ENCODE results near the gene PMF1. TPM values are rescaled to one million over a fixed set of nuclear protein-coding genes. Genes with fewer than 3 reads are reported as not detected.

The PMF1 gene
- total and polyA plus RNA-seq, 2 experiments from 2014 or later: 44.4 to 47.7 TPM

DNA sequence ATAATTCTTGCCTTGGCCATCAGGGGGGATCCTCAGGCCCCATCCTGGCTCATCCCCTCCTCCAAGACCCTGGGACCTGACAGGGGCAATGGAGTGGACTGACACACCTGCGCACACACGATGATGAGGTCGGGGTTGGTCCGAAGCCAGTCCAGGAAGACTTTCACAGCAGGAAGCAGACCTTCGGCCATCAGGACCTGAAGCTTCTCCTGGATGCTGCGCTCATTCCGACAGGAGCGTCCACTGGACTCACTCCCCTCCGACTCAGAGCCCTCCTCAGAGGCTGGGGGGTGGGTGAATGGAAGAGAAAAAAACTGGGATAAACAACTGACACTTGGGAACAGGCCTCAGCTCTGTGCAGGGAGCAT lies 50.5 kb downstream of the PMF1 start:
- in situ Hi-C loops (cut with MboI): no loop called here
- Histone ChIP-seq H4K20me1 (ENCODE audit: insufficient read depth) (no peaks in the 10 kb centered on the region), H3F3A (ENCODE audit: insufficient read depth) (peaks cover 44% of the 10 kb centered on the region), H2AFZ (no peak overlapping the region), H3K9ac (0 out of 2 replicates have a peak overlapping the region, but pooled peaks have one; percentile 5), H3K27me3 (replicated peaks; ENCODE audit: insufficient read depth) (no peaks in the 10 kb centered on the region), H3K4me3 (no peak overlapping the region), H3K9me2 (ENCODE audit: insufficient read depth) (no peaks in the 10 kb centered on the region), H3K9me3 (ENCODE audit: low read depth) (no peaks in the 10 kb centered on the region), H3K4me1 (ENCODE audit: insufficient read depth) (peaks cover 18% of the 10 kb centered on the region), H3K27ac (peak overlapping the region; percentile 86), H3K4me2 (ENCODE audit: unreplicated experiment) (peak overlapping the region; percentile 29), H3K36me3 (ENCODE audit: low read depth) (peaks cover 49% of the 10 kb centered on the region), H3K79me2 (ENCODE audit: insufficient read depth) (peaks cover 7% of the 10 kb centered on the region; the same call in 1 of the 2 replicates)
- TF ChIP-seq EZH2 (IDR thresholded peaks at IDR 0.05; ENCODE audit: insufficient read depth, poor library complexity, severe bottlenecking): no peak
- TF ChIP-seq EZH2phosphoT487 (IDR thresholded peaks at IDR 0.05; ENCODE audit: insufficient read depth, low read depth): no peak
- WGBS, 2 experiments (ENCODE audit: low coverage in 1 of 2, low lambda C conversion rate in 2 of 2, missing lambda C conversion rate in 2 of 2): 93 to 96% methylated on average over 9 of the region's 9 CpGs
- no peak for DNase-seq

DNA sequence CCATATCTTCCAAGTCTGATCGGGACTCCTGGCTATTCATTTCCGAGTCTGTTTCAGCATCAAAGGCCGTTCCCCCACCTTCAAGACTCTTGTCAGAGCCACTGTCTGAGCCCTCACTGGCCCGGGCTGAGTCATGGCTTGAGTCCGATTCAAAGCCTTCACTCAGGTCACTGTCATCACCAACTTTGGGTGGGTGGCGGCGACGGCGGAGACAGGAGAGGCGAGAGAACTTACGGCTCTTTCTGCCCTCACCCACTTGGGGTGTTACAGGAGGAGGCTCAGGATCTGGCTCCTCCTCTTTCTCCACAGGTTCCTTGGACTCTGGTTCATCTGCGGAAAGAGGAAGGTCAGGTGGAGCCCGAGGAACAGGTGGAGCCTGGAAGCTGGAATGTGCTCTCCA lies 53.2 kb downstream of the PMF1 start:
- no peaks in the 10 kb centered on the region for H3K9me2 ChIP-seq (ENCODE audit: insufficient read depth)

DNA sequence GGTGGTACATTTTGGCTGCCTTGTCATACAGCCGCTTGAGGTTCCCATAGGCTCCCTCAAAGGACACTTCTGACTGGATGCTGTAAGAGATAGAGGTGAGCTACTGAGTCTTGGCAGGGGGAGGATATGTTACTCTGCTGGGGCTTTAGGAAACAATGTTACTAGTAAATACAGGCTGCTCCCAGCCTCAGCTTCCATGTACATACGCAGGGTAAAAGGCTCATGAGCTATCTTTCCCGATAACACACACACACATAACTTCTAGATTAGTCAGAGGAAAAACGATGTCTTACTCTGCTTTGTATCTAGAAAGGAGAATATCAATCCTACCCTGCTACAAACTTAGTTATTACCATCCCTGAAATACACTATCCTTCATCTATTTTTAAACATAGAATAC lies 55.5 kb downstream of the PMF1 start:
- peaks cover 30% of the 10 kb centered on the region for H3F3A ChIP-seq (ENCODE audit: insufficient read depth)
- 69 to 78% methylated on average over 4 of the region's 4 CpGs for WGBS, 2 experiments (ENCODE audit: low coverage in 1 of 2, low lambda C conversion rate in 2 of 2, missing lambda C conversion rate in 2 of 2)
- H3K36me3 ChIP-seq (ENCODE audit: low read depth): peaks cover 46% of the 10 kb centered on the region
- peaks cover 5% of the 10 kb centered on the region for H3K4me1 ChIP-seq (ENCODE audit: insufficient read depth)
- no peak overlapping the region for H2AFZ ChIP-seq
- H3K79me2 ChIP-seq (ENCODE audit: insufficient read depth): no peaks in the 10 kb centered on the region
- in situ Hi-C loops (cut with MboI): no loop called here
- no peaks in the 10 kb centered on the region for H3K9me3 ChIP-seq (ENCODE audit: low read depth)
- H3K9me2 ChIP-seq (ENCODE audit: insufficient read depth): no peaks in the 10 kb centered on the region
- H3K27me3 ChIP-seq (replicated peaks; ENCODE audit: insufficient read depth): no peaks in the 10 kb centered on the region
- H3K9ac ChIP-seq: no peak overlapping the region; the same call in 1 of the 2 replicates
- H3K27ac ChIP-seq: no peak overlapping the region
- no peak overlapping the region for H3K4me2 ChIP-seq (ENCODE audit: unreplicated experiment)
- no peak for DNase-seq
- no peaks in the 10 kb centered on the region for H4K20me1 ChIP-seq (ENCODE audit: insufficient read depth)
- no peak overlapping the region for H3K4me3 ChIP-seq
- TF ChIP-seq EZH2phosphoT487 (IDR thresholded peaks at IDR 0.05; ENCODE audit: insufficient read depth, low read depth) (no peak), EZH2 (IDR thresholded peaks at IDR 0.05; ENCODE audit: insufficient read depth, poor library complexity, severe bottlenecking) (no peak)

More for the DNA sequence above, 53.2 kb downstream of the PMF1 start:
- in situ Hi-C loops (cut with MboI): no loop called here
- H3K36me3 ChIP-seq (ENCODE audit: low read depth): peaks cover 34% of the 10 kb centered on the region; the same call in 1 of the 2 replicates
- H3K9me3 ChIP-seq (ENCODE audit: low read depth): no peaks in the 10 kb centered on the region
- H3K79me2 ChIP-seq (ENCODE audit: insufficient read depth): peaks cover 4% of the 10 kb centered on the region; the same call in 1 of the 2 replicates
- no peaks in the 10 kb centered on the region for H4K20me1 ChIP-seq (ENCODE audit: insufficient read depth)
- H3K4me3 ChIP-seq: no peak overlapping the region
- H3F3A ChIP-seq (ENCODE audit: insufficient read depth): peaks cover 48% of the 10 kb centered on the region
- H2AFZ ChIP-seq: no peak overlapping the region
- 82 to 84% methylated on average over 12 to 13 of the region's 13 CpGs for WGBS, 2 experiments (ENCODE audit: low coverage in 1 of 2, low lambda C conversion rate in 2 of 2, missing lambda C conversion rate in 2 of 2)
- DNase-seq: no peak
- TF ChIP-seq EZH2 (IDR thresholded peaks at IDR 0.05; ENCODE audit: insufficient read depth, poor library complexity, severe bottlenecking) (no peak), EZH2phosphoT487 (IDR thresholded peaks at IDR 0.05; ENCODE audit: insufficient read depth, low read depth) (no peak)
- no peak overlapping the region for H3K9ac ChIP-seq
- H3K4me1 ChIP-seq (ENCODE audit: insufficient read depth): peaks cover 18% of the 10 kb centered on the region
- H3K4me2 ChIP-seq (ENCODE audit: unreplicated experiment): no peak overlapping the region
- no peak overlapping the region for H3K27ac ChIP-seq
- no peaks in the 10 kb centered on the region for H3K27me3 ChIP-seq (replicated peaks; ENCODE audit: insufficient read depth)

DNA sequence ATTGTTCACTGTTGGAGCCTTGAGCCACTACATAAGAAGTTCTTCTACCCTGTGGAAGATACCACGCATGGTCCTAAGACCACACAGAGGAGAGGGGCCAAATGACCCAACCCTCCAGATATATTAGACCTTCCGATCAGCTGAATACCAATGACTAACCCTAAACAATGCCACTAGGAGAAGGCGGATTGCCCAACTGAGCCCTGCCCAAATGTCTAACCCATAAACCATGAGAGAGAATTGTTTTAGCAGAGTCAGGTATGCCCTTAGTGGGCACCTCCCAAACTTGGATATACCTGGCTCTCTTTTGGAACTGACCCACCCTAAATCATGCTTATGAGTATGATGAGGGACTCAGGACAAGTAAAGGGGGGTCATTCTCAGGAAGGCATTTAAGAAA lies 57.5 kb downstream of the PMF1 start:
- Histone ChIP-seq H3K4me2 (ENCODE audit: unreplicated experiment) (no peak overlapping the region), H3F3A (ENCODE audit: insufficient read depth) (peaks cover 14% of the 10 kb centered on the region), H3K79me2 (ENCODE audit: insufficient read depth) (no peaks in the 10 kb centered on the region), H3K36me3 (ENCODE audit: low read depth) (peaks cover 61% of the 10 kb centered on the region), H3K9ac (no peak overlapping the region), H3K9me3 (ENCODE audit: low read depth) (no peaks in the 10 kb centered on the region), H3K27me3 (replicated peaks; ENCODE audit: insufficient read depth) (no peaks in the 10 kb centered on the region), H4K20me1 (ENCODE audit: insufficient read depth) (no peaks in the 10 kb centered on the region), H3K9me2 (ENCODE audit: insufficient read depth) (no peaks in the 10 kb centered on the region), H3K27ac (no peak overlapping the region), H3K4me3 (no peak overlapping the region), H3K4me1 (ENCODE audit: insufficient read depth) (no peaks in the 10 kb centered on the region), H2AFZ (no peak overlapping the region)
- TF ChIP-seq EZH2 (IDR thresholded peaks at IDR 0.05; ENCODE audit: insufficient read depth, poor library complexity, severe bottlenecking) (no peak), EZH2phosphoT487 (IDR thresholded peaks at IDR 0.05; ENCODE audit: insufficient read depth, low read depth) (no peak)
- 95% methylated on average over 3 of the region's 3 CpGs for WGBS, 2 experiments (ENCODE audit: low coverage in 1 of 2, low lambda C conversion rate in 2 of 2, missing lambda C conversion rate in 2 of 2)
- in situ Hi-C loops (cut with MboI): no loop called here
- DNase-seq: no peak

DNA sequence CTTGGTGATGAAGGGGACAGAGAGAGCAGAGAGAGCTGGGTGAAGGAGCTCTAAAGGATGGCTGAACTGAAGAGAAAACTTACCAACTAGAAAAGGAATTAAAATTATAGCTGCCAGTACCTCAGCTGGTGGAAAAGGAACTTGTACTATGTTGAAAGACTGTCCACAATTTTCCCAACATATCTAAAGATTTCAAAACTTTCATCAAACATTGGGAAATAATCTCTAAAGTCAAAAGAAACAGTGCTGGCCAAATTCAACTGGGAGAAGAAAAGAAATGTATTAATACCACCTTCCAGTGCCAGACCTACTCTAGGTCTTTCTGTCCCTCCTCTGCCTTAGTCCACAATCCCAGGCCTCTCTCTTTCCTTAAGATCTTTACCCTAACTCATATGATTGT lies 63.7 kb downstream of the PMF1 start:
- H2AFZ ChIP-seq: no peak overlapping the region
- peak overlapping the region; percentile 53 for H3K27ac ChIP-seq
- H3K9me2 ChIP-seq (ENCODE audit: insufficient read depth): no peaks in the 10 kb centered on the region
- peak; percentile 61 for DNase-seq
- H3K36me3 ChIP-seq (ENCODE audit: low read depth): peaks cover 49% of the 10 kb centered on the region
- H3K4me3 ChIP-seq: no peak overlapping the region
- H3K9ac ChIP-seq: no peak overlapping the region
- H3K79me2 ChIP-seq (ENCODE audit: insufficient read depth): peaks cover 41% of the 10 kb centered on the region
- peaks cover 4% of the 10 kb centered on the region; the same call in 1 of the 2 replicates for H4K20me1 ChIP-seq (ENCODE audit: insufficient read depth)
- no peaks in the 10 kb centered on the region for H3K27me3 ChIP-seq (replicated peaks; ENCODE audit: insufficient read depth)
- H3K4me1 ChIP-seq (ENCODE audit: insufficient read depth): peaks cover 8% of the 10 kb centered on the region
- in situ Hi-C loops (cut with MboI): no loop called here
- no peak overlapping the region for H3K4me2 ChIP-seq (ENCODE audit: unreplicated experiment)
- peaks cover 15% of the 10 kb centered on the region for H3F3A ChIP-seq (ENCODE audit: insufficient read depth)
- H3K9me3 ChIP-seq (ENCODE audit: low read depth): no peaks in the 10 kb centered on the region
- TF ChIP-seq EZH2phosphoT487 (IDR thresholded peaks at IDR 0.05; ENCODE audit: insufficient read depth, low read depth): no peak
- TF ChIP-seq EZH2 (IDR thresholded peaks at IDR 0.05; ENCODE audit: insufficient read depth, poor library complexity, severe bottlenecking): no peak

Measured in GM23248 (cell line).